ENCODE measurements around the gene SLC6A18. TPM values are rescaled to one million over a fixed set of nuclear protein-coding genes. Genes with fewer than 3 reads are reported as not detected.

The SLC6A18 gene
- total and polyA plus RNA-seq, 9 of the 15 experiments (the other 6 are each of a cell fraction or from before 2014, with no cell fraction given) = not detected

DNA sequence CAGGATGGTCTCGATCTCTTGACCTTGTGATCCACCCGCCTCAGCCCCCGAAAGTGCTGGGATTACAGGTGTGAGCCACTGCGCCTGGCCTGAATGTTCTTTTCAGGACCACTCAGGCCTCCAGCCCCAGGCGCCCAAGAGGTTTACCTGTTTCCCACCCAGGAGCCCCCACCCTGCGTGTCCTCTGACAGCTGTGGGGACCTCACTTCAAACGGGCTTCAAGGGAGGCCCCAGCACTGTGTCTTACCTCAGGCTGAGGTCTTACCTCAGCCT is 42.9 kb upstream of the SLC6A18 start:
- no peaks in the 10 kb centered on the region for H4K20me1 ChIP-seq (replicated peaks; ENCODE audit: control insufficient read depth, insufficient read depth, low read length)
- DNase-seq (ENCODE audit: extremely low read depth in 1 of 4, low spot score in 3 of 4) (no peak), ATAC-seq (no peak; the same call in 2 of the 3 replicates), FAIRE-seq (no peak)
- CTCF ChIA-PET (ENCODE audit: low intra/inter-chr PET ratio) = no interaction called here
- no peak overlapping the region for H2AFZ ChIP-seq (ENCODE audit: low read depth, low read length)
- H3K9me1 ChIP-seq (ENCODE audit: control insufficient read depth, insufficient read depth, low read length) = no peaks in the 10 kb centered on the region
- no peaks in the 10 kb centered on the region for H3K79me2 ChIP-seq (ENCODE audit: control insufficient read depth, insufficient read depth, low read length)
- 72% methylated on average over 7 of the region's 7 CpGs for WGBS (ENCODE audit: insufficient coverage, low coverage, missing lambda C conversion rate)
- no TSS peak for BruUV-seq (replicated peaks)
- H3K4me2 ChIP-seq (ENCODE audit: insufficient read depth, low read length) = no peak overlapping the region
- no peaks in the 10 kb centered on the region for H3K27me3 ChIP-seq (ENCODE audit: control insufficient read depth in 2 of 2, insufficient read depth in 2 of 2, low read length in 2 of 2)
- no peaks in the 10 kb centered on the region for H3K9me3 ChIP-seq (replicated peaks; ENCODE audit: control insufficient read depth, insufficient read depth, low read depth, low read length)
- intact Hi-C loops (cut with micrococcal nuclease) (no loop called here), in situ Hi-C loops (cut with MboI) (no loop called here)
- peak overlapping the region in 1 of 2 experiments; percentile 34; a peak in 2 of 4 replicates for H3K9ac ChIP-seq (ENCODE audit: insufficient read depth in 1 of 2, low read depth in 2 of 2, low read length in 2 of 2)
- H3K36me3 ChIP-seq (ENCODE audit: control insufficient read depth, insufficient read depth, low read length) = no peaks in the 10 kb centered on the region
- H3K27ac ChIP-seq (ENCODE audit: extremely low read depth, low read depth, low read length) = no peak overlapping the region
- H3K4me3 ChIP-seq = no peak overlapping the region
- H3K4me1 ChIP-seq (replicated peaks in 1 of 2; ENCODE audit: control insufficient read depth in 2 of 2, insufficient read depth in 2 of 2, low read length in 2 of 2) = peaks cover 51 to 92% of the 10 kb centered on the region in 2 experiments
- POLR2A ChIA-PET = interaction anchor here (0.6 to 0.7 kb wide), 2 partner anchors 20 to 319 kb away, joined by 3 read pairs; no protein-coding TSS in a partner anchor
- TF ChIP-seq ZNF778 (CRISPR knock-in tag; IDR thresholded peaks at IDR 0.05) = no peak
- no peak for TF ChIP-seq BRF1 (IDR thresholded peaks at IDR 0.05; ENCODE audit: borderline replicate concordance, extremely low read depth, insufficient read length)
- TF ChIP-seq CBX2 (IDR thresholded peaks at IDR 0.05; ENCODE audit: insufficient read depth, low read length, poor library complexity, severe bottlenecking) = no peak
- no peak for TF ChIP-seq SRSF7 (optimal IDR thresholded peaks at IDR 0.05; ENCODE audit: low read depth, low read length)
- no peak for TF ChIP-seq CHD4 (IDR thresholded peaks at IDR 0.05; ENCODE audit: insufficient read depth, insufficient replicate concordance, low read depth, low read length, poor library complexity, severe bottlenecking)
- TF ChIP-seq, protein P1, sequence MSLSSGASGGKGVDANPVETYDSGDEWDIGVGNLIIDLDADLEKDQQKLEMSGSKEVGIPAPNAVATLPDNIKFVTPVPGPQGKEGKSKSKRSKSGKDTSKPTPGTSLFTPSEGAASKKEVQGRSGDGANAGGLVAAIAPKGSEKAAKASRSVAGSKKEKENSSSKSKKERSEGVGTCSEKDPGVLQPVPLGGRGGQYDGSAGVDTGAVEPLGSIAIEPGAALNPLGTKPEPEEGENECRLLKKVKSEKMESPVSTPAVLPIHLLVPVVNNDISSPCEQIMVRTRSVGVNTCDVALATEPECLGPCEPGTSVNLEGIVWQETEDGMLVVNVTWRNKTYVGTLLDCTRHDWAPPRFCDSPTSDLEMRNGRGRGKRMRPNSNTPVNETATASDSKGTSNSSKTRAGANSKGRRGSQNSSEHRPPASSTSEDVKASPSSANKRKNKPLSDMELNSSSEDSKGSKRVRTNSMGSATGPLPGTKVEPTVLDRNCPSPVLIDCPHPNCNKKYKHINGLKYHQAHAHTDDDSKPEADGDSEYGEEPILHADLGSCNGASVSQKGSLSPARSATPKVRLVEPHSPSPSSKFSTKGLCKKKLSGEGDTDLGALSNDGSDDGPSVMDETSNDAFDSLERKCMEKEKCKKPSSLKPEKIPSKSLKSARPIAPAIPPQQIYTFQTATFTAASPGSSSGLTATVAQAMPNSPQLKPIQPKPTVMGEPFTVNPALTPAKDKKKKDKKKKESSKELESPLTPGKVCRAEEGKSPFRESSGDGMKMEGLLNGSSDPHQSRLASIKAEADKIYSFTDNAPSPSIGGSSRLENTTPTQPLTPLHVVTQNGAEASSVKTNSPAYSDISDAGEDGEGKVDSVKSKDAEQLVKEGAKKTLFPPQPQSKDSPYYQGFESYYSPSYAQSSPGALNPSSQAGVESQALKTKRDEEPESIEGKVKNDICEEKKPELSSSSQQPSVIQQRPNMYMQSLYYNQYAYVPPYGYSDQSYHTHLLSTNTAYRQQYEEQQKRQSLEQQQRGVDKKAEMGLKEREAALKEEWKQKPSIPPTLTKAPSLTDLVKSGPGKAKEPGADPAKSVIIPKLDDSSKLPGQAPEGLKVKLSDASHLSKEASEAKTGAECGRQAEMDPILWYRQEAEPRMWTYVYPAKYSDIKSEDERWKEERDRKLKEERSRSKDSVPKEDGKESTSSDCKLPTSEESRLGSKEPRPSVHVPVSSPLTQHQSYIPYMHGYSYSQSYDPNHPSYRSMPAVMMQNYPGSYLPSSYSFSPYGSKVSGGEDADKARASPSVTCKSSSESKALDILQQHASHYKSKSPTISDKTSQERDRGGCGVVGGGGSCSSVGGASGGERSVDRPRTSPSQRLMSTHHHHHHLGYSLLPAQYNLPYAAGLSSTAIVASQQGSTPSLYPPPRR (CRISPR knock-in tag; IDR thresholded peaks at IDR 0.05; ENCODE audit: borderline replicate concordance) = no peak
- no peak for TF ChIP-seq ZNF23 (CRISPR knock-in tag; IDR thresholded peaks at IDR 0.05)
- no peak for TF ChIP-seq SRSF1 (IDR thresholded peaks at IDR 0.05; ENCODE audit: low read depth, low read length)
- TF ChIP-seq CCAR2 (IDR thresholded peaks at IDR 0.05; ENCODE audit: low read depth, low read length) = no peak
- TF ChIP-seq ZZZ3 (IDR thresholded peaks at IDR 0.05) = no peak
- TF ChIP-seq, protein P2, sequence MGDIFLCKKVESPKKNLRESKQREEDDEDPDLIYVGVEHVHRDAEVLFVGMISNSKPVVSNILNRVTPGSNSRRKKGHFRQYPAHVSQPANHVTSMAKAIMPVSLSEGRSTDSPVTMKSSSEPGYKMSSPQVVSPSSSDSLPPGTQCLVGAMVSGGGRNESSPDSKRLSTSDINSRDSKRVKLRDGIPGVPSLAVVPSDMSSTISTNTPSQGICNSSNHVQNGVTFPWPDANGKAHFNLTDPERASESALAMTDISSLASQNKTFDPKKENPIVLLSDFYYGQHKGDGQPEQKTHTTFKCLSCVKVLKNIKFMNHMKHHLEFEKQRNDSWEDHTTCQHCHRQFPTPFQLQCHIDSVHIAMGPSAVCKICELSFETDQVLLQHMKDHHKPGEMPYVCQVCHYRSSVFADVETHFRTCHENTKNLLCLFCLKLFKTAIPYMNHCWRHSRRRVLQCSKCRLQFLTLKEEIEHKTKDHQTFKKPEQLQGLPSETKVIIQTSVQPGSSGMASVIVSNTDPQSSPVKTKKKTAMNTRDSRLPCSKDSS (IDR thresholded peaks at IDR 0.05; ENCODE audit: low read depth, partially characterized antibody) = no peak
- TF ChIP-seq ERF (CRISPR knock-in tag; IDR thresholded peaks at IDR 0.05) = no peak
- TF ChIP-seq CAMTA2 (CRISPR knock-in tag; conservative IDR thresholded peaks at IDR 0.05) = no peak
- no peak for TF ChIP-seq ZEB2 (IDR thresholded peaks at IDR 0.05)
- TF ChIP-seq TCF3 (CRISPR knock-in tag; IDR thresholded peaks at IDR 0.05) = no peak
- TF ChIP-seq BACH1 (tag; IDR thresholded peaks at IDR 0.05) = no peak
- TF ChIP-seq FOXK2 (conservative IDR thresholded peaks at IDR 0.05 in 1 of 2, IDR thresholded peaks at IDR 0.05 in 1 of 2; ENCODE audit: low read depth in 2 of 2) = no peak
- TF ChIP-seq RBM22 (IDR thresholded peaks at IDR 0.05; ENCODE audit: low read depth, low read length, poor library complexity, severe bottlenecking) = no peak
- TF ChIP-seq PCBP2 (IDR thresholded peaks at IDR 0.05; ENCODE audit: low read depth, low read length, poor library complexity, severe bottlenecking) = no peak

All from K562 (cell line).